Muscle layer of colon (tissue), 2 donors: ENCODE measurements around the gene ASB4.
A peak's percentile ranks its signal among the peaks of the same experiment; 100 is the strongest.

Source experiments
- H3K27ac ChIP-seq: one replicate; pipeline ENCODE4 v1.7.0; 2013; ENCODE audit warnings: low read depth, mild to moderate bottlenecking, low read length, moderate library complexity
- H3K27me3 ChIP-seq, 2 donors: one replicate each; pipeline ENCODE4 v1.7.0; 2013; ENCODE audit warnings: low read length in 2 of 2, mild to moderate bottlenecking in 2 of 2; ENCODE audit not compliant: insufficient read depth in 2 of 2, control insufficient read depth in 1 of 2
- H3K36me3 ChIP-seq: one replicate; pipeline ENCODE4 v1.7.0; 2013; ENCODE audit warnings: mild to moderate bottlenecking, low read length; ENCODE audit not compliant: insufficient read depth
- H3K4me1 ChIP-seq: one replicate; pipeline ENCODE4 v1.7.0; 2013; ENCODE audit warnings: mild to moderate bottlenecking, low read length; ENCODE audit not compliant: insufficient read depth
- H3K4me3 ChIP-seq, 2 donors: one replicate each; pipeline ENCODE4 v1.7.0; 2013; ENCODE audit warnings: low read length in 2 of 2, low read depth in 1 of 2, mild to moderate bottlenecking in 1 of 2, moderate library complexity in 1 of 2
- H3K9ac ChIP-seq: one replicate; pipeline ENCODE4 v1.7.0; 2013; ENCODE audit warnings: low read length
- H3K9me3 ChIP-seq: one replicate; pipeline ENCODE4 v1.7.0; 2013; ENCODE audit warnings: mild to moderate bottlenecking, low read length
- donor health status: abdominal sarcoma.
- donor health status: Adenocarcinoma of cecum.

ASB4 gene

GRCh38 chr7:95531605-95532219 lies 46.0 kb downstream of the ASB4 start:
- H3K4me1 ChIP-seq = peaks cover 15% of the 10 kb centered on the region
- H3K9ac ChIP-seq = no peak overlapping the region
- no peaks in the 10 kb centered on the region for H3K36me3 ChIP-seq
- no peak overlapping the region for H3K27ac ChIP-seq
- no peak overlapping the region for H3K4me3 ChIP-seq
- H3K27me3 ChIP-seq = no peaks in the 10 kb centered on the region
- no peaks in the 10 kb centered on the region for H3K9me3 ChIP-seq

DNA sequence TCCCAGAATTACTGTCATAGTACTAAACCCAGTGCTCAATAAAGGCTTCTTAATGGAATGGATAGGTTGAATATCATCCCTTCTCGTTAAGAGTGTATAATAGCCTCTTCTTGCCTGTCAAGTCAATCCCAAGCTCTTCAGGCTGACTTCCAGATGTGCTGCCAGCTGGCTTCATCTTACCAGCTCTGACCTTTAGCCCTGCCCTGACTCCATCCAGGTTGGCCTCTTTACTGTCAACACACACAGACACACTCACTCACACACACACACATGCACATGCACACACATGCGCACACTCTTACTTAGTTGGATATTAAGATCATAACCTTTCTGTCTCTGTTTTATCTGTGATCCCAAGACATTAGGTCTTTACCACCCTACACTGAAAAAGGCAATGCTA lies 49.1 kb downstream of the ASB4 start:
- no peak overlapping the region for H3K4me3 ChIP-seq
- no peak overlapping the region for H3K27ac ChIP-seq
- H3K36me3 ChIP-seq = no peaks in the 10 kb centered on the region
- H3K4me1 ChIP-seq = peaks cover 15% of the 10 kb centered on the region
- no peaks in the 10 kb centered on the region for H3K9me3 ChIP-seq
- no peaks in the 10 kb centered on the region for H3K27me3 ChIP-seq
- H3K9ac ChIP-seq = no peak overlapping the region

DNA sequence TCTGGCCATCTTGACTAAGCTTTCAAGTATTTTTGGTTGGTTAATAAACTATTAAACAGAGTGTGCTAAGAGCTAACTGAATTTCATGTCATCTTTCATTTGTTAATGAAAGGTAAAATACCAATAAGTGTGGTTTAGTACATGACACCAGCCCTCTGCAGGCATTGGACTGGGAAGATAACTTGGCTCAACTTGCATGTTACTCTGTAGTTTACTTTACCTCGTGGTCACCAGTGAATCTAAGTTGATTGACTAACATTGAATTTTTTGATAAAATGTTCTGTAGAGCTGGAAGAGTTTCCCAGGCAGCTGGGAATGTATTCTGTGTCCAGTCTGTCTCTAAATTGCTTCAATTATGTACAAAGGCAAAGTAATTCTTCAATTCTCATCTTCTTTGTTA lies 49.9 kb downstream of the ASB4 start:
- no peaks in the 10 kb centered on the region for H3K27me3 ChIP-seq
- H3K9ac ChIP-seq = no peak overlapping the region
- no peak overlapping the region for H3K4me3 ChIP-seq
- peaks cover 15% of the 10 kb centered on the region for H3K4me1 ChIP-seq
- H3K36me3 ChIP-seq = no peaks in the 10 kb centered on the region
- H3K27ac ChIP-seq = no peak overlapping the region
- no peaks in the 10 kb centered on the region for H3K9me3 ChIP-seq

DNA sequence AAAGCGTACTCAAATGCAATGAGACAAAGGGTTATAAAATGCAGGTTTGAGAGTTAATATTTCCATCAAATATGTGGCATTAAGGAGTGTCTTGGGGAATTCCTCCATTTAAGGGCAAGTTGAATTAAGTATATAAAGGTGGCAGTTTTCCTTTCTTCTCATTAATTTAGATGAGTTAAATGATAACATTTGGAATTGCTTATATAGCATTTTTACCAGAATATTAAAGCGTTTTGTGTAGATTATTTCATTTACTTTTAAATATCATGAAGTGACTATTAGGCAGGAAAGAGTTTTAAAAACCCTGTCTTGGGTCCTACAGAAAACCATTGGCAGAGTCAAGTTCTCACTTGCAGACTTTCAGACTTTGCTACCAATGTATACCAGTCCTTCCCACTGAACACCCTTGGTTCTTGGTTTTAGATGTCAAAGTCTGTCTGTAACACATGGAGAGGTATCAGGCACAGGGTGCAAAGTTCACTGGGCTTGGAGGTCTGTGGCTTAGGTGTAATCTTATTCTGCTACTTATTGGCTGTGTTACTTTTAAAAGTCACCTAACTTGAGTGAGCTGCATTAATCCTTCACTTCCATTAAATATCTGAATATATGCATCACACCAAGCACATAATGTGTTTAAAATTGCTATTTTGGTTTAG lies 51.0 kb downstream of the ASB4 start:
- Histone ChIP-seq H3K27me3 (no peaks in the 10 kb centered on the region), H3K9me3 (no peaks in the 10 kb centered on the region), H3K4me3 (no peak overlapping the region), H3K9ac (no peak overlapping the region), H3K27ac (no peak overlapping the region), H3K36me3 (no peaks in the 10 kb centered on the region), H3K4me1 (peaks cover 5% of the 10 kb centered on the region)

DNA sequence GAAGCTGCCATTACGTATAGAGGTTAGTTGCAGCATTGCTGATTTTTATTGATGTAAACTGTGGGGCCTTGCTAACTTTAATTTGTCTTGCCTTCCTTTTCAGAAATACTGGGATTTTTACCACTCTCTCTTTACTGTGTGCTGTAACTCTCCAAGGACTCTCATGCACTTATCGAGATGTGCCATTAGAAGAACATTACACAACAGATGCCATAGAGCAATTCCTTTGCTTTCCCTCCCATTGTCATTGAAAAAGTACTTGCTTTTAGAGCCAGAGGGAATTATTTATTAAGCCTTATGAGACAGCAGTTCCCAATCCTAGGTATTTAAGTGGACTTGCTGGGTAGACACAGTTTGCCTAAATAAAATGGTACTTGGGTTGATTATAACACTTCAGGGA lies 51.7 kb downstream of the ASB4 start:
- no peaks in the 10 kb centered on the region for H3K27me3 ChIP-seq
- H3K4me3 ChIP-seq = no peak overlapping the region
- H3K9me3 ChIP-seq = no peaks in the 10 kb centered on the region
- H3K9ac ChIP-seq = no peak overlapping the region
- H3K4me1 ChIP-seq = no peaks in the 10 kb centered on the region
- H3K36me3 ChIP-seq = no peaks in the 10 kb centered on the region
- no peak overlapping the region for H3K27ac ChIP-seq

DNA sequence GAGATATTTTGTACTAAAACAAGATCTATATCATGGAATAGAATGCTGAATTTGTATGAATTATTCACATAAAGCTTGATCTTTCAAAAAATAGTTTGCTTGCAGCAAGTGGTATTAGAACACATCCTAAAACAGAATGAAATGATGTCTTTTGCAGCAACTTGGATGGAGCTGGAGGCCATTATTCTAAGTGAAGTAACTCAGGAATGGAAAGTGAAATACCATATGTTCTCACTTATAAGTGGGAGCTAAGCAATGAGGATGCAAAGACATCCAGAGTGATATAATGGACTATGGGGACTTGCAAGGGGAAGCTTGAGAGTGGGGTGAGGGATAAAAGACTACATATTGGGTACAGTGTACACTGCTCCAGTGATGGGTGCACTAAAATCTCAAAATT lies 53.7 kb downstream of the ASB4 start:
- Histone ChIP-seq H3K4me1 (no peaks in the 10 kb centered on the region), H3K9ac (no peak overlapping the region), H3K4me3 (no peak overlapping the region), H3K9me3 (no peaks in the 10 kb centered on the region), H3K27me3 (no peaks in the 10 kb centered on the region), H3K27ac (no peak overlapping the region), H3K36me3 (no peaks in the 10 kb centered on the region)

- Histone ChIP-seq H3K36me3 (no peaks in the 10 kb centered on the region), H3K27me3 (no peaks in the 10 kb centered on the region), H3K4me3 (no peak overlapping the region), H3K27ac (no peak overlapping the region), H3K9me3 (no peaks in the 10 kb centered on the region), H3K9ac (no peak overlapping the region), H3K4me1 (peaks cover 1% of the 10 kb centered on the region)
Measured at GRCh38 chr7:95540366-95540765, 54.6 kb downstream of the ASB4 start.

DNA sequence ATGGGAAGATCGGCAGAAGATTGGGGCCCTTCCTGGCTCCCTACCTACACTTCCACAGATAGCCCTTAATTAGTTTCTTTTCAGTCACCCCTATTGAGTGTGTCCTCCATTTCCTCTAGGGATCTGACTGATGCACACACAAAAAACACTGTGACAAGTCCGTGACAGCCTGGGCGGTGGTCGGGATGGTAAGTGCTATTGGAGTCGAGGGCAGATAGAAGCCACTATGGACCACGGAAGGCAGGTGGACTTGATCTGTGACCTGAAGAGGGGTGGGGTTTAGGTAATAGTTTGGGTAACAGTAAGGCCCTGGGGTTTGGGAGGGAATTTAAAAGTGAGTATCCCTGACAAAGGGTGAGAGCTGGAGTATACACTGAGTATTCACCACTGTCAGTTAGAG lies 57.6 kb downstream of the ASB4 start:
- Histone ChIP-seq H3K4me3 (no peak overlapping the region), H3K9me3 (no peaks in the 10 kb centered on the region), H3K27ac (no peak overlapping the region), H3K4me1 (peaks cover 28% of the 10 kb centered on the region), H3K27me3 (no peaks in the 10 kb centered on the region), H3K36me3 (no peaks in the 10 kb centered on the region), H3K9ac (no peak overlapping the region)

DNA sequence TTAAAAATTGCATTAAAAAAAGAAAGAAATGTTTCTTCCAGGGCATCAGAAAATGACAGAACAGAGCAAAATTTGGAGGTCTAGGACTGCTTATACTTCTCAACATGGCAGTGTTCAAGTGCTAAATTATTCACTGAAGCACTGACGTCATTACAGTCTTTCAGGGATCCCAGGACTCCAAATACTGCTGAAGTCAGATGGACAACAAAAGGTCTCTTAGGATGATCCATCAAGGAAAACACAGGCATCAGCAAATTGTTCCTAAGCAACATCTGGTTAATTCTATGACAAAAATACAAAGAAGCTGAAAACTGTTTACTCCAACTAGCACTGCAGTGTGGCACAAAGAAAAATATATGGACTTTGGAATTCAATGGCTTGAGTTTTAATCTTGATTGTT lies 58.4 kb downstream of the ASB4 start:
- Histone ChIP-seq H3K4me1 (peaks cover 32% of the 10 kb centered on the region), H3K9me3 (no peaks in the 10 kb centered on the region), H3K27ac (no peak overlapping the region), H3K4me3 (no peak overlapping the region), H3K36me3 (no peaks in the 10 kb centered on the region), H3K27me3 (no peaks in the 10 kb centered on the region), H3K9ac (no peak overlapping the region)

DNA sequence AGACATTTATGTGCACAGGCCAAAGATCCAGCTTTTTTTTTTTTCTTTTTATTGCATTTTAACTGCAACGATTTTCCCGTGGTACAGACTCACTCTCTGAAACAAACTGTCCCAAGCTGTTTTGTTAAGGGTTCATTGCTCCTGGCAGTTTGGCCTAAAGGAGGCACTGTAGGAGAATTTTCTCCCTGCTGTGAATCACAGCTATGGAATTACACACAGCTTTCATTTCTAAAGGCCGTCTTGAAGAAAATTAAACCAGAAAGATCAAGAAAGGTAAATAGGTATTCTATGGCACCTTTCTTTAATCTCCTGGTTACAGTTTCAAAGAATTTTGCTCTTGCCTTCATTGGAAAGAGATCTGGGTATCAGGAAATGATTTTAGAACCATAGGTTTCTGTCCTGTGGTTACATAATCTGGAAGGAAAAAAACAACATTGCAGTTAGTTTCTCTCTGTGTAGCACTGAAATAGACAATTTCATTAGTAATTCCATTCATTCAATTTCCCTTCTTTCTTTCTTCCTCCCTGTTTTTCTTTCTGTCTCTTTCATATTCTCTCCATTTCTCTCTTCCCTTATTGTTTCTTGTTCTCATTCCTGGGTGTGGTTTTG lies 59.4 kb downstream of the ASB4 start:
- H3K4me3 ChIP-seq = peak overlapping the region in 1 of 2 donors; percentile 40
- peaks cover 39% of the 10 kb centered on the region for H3K4me1 ChIP-seq

GRCh38 chr7:95545673-95546072 lies 59.9 kb downstream of the ASB4 start:
- no peaks in the 10 kb centered on the region for H3K9me3 ChIP-seq
- H3K4me1 ChIP-seq = peaks cover 45% of the 10 kb centered on the region
- H3K9ac ChIP-seq = peak overlapping the region; percentile 80
- H3K27me3 ChIP-seq = no peaks in the 10 kb centered on the region
- peak overlapping the region in 1 of 2 donors; percentile 40 for H3K4me3 ChIP-seq
- no peaks in the 10 kb centered on the region for H3K36me3 ChIP-seq
- H3K27ac ChIP-seq = peak overlapping the region; percentile 68

More for the DNA sequence above, 59.4 kb downstream of the ASB4 start:
- Histone ChIP-seq H3K27ac (peak overlapping the region; percentile 68), H3K27me3 (no peaks in the 10 kb centered on the region), H3K9ac (peak overlapping the region; percentile 80), H3K36me3 (no peaks in the 10 kb centered on the region), H3K9me3 (no peaks in the 10 kb centered on the region)

DNA sequence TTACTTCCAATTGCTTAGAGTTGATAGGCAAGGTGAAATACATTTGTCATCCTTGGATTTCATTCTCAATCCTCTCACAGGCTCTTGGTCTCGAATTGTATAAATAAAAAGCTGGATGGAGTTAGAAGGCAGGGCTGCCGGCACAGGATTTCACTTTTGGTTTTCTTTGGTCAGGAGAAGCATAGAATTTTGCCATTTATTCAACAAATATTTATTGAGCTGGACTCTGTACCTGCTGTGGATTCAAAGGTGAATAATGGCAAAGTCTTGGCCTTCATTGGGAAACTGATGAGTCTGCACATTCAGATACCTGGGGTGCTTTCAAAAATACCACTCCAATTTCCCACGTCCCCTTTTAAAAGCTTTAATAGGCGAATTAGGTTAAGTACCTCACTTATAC lies 60.9 kb downstream of the ASB4 start:
- peak overlapping the region; percentile 68 for H3K27ac ChIP-seq
- peak overlapping the region; percentile 80 for H3K9ac ChIP-seq
- no peaks in the 10 kb centered on the region for H3K9me3 ChIP-seq
- no peaks in the 10 kb centered on the region for H3K36me3 ChIP-seq
- H3K4me3 ChIP-seq = peak overlapping the region in 1 of 2 donors; percentile 16
- H3K4me1 ChIP-seq = peaks cover 55% of the 10 kb centered on the region
- H3K27me3 ChIP-seq = no peaks in the 10 kb centered on the region
